Stimulated activated CD8-positive, alpha-beta memory T cell treated with anti-CD3 and anti-CD28 coated beads, Interleukin-15, amount 100 ng/mL, for 48 hours (primary cell): ENCODE measurements around the gene CDC42EP3.

Source experiments
- DNase-seq, 2 donors: peaks; one replicate each; pipeline ENCODE4 v3.0.0-alpha.2; 2020; ENCODE audit warnings: low read depth in 2 of 2

Gene CDC42EP3

DNA sequence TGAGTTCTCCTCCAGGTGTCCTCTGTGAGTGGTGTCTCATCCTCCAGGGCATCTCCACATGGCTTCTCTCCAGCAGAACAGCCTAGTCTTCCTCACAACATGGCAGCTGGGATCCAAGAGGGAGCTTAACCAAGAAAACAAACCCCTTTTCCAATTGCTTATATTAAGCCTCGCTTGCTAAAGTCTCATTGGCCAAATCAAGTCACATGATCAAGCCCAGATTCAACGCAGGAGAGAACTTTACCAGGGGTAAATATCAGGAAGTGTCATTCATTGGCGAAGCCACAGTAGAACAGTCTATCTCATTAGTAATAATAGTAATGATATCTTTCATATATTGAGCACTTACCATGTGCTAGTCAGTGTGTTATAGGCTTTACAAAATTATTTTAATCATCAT is 53.1 kb downstream of the CDC42EP3 start:
- DNase-seq = no peak

DNA sequence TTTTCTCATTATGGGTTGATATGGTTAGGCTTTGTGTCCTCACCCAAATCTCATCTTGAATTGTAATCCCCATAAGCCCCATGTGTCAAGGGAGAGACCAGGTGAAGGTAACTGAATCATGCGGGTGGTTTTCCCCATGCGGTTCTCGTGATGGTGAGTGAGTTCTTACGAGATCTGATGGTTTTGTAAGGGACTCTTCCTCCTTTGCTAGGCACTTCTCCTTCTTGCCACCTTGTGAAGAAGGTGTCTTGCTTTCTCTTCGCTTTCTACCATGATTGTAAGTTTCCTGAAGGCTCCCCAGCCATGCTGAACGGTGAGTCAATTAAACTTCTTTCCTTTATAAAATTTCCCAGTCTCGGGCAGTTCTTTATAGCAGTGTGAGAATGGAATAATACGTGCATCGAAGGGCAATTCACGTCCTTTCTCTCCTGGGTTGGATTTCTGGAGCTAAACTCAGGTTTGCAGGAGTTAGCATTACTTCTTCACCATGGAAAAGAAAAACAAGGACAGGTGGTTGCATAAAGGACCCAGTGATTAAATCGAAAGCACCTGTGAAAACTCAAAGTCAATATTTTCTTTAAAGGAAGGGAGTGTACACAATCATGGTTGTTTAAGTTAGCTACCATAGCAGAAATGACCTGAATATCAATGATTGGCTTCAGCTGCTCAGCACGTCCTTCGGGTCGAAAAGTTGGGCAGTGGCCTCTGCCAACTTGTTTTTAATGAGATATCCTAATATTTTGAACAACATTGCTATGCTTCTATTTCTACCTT is 54.1 kb downstream of the CDC42EP3 start:
- DNase-seq = no peak

GRCh38 chr2:37616677-37617005 is 54.8 kb downstream of the CDC42EP3 start:
- no peak for DNase-seq

GRCh38 chr2:37615804-37616676 is 55.4 kb downstream of the CDC42EP3 start:
- no peak for DNase-seq

DNA sequence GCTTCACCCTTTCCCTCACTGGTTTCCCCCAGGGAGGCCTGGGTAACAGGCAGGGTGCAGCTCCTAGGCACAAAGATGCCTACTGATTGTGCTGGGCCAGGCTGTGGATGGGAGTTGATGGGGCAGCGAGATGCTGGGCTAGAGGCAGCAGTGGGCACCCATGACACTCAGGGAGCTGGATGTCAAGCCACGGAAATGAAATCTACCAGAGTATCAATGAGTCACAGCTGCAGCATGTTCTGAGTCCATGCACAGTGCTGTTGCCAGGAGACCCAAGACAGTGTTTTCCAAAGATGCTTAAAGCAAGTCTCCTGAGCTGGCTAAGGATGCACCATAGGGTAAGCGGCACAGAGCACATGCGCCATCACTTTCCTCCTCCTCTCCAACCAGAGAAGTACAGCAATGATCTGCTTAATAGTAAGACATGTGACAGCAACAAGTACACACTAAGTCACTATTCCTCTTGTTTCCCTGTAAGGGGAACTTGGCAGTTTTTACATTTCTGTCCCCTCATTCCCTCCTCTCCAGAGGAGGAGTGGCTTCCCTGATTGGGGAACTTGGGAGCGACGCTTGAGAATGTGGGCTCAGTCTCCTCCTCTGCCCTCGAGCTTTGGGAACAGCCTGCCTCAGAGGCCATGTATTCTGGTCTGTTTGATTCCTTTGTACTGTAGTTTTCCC is 57.2 kb downstream of the CDC42EP3 start:
- no peak for DNase-seq

DNA sequence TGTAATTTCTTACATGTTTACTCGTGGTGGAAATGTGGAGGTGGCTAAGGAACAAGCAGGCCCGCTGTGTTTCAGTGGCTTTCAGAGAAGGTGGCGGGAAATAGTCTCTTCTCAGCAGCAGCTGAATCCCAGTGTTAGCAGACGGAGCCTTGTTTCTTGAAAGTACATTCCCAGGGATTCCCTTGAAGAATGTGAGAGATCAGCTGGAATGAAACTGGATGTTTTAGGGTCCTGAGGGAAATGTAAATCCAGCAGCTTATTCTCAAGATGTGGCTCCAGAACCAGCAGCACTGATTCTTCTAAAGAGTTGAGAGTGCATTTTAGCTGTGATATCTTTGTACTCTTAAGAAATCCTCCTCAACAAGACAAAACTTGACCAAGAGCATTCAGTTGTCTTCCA is 59.1 kb downstream of the CDC42EP3 start:
- DNase-seq = no peak

DNA sequence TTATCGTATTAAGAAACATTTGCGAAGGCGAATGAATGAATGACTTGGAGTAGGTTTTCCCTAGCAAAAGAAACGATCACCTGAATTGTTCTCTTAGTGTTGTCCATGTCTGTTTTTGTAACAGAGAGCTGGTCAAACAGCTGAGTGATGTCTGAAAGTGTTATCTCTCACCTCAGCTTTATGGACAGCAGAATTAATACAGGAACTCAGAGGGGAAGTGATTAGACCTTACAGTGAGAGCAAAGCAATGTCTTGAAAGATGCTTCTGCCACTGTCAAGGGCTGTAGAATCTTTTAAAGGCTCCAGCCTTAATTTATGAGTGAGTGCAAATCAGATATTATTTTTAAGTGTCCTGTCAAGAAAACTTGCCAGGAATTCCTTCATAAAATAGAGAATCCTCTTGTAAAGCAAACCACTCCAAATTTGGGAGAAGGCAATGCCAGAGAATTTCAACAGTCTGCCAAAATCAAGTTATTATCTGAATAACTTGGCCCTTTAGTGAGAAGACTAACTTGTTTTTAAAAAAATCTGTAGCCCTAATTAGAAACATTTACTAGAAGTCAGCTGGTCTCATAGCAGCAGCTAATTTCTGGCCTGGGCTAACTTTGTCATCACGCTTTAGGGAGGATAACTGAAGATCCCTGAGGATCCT is 60.7 kb downstream of the CDC42EP3 start:
- DNase-seq = no peak

GRCh38 chr2:37609782-37610181 is 61.7 kb downstream of the CDC42EP3 start:
- DNase-seq = no peak

- DNase-seq = no peak
Measured at GRCh38 chr2:37604716-37605115, 66.7 kb downstream of the CDC42EP3 start.

DNA sequence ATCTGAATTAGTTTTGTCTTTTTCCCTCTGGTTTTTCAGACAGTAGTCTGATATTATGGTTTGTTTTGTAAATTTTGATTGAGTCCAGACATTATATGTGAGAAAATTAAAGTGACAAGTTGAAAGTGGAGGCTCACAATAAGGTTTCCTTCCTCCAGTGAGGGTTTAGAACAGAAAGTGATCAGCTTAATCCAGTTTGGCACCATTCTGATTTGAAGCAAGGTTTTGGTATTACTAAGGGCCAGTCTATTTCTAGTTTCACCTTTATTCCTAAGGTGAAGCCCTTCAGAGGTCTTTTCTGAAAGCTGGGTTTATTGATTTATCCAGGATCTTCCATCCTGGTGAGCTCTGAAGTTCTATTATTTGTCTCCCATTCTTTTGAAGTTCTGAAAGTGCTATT is 68.7 kb downstream of the CDC42EP3 start:
- no peak for DNase-seq

GRCh38 chr2:37602040-37602439 is 69.4 kb downstream of the CDC42EP3 start:
- no peak for DNase-seq

DNA sequence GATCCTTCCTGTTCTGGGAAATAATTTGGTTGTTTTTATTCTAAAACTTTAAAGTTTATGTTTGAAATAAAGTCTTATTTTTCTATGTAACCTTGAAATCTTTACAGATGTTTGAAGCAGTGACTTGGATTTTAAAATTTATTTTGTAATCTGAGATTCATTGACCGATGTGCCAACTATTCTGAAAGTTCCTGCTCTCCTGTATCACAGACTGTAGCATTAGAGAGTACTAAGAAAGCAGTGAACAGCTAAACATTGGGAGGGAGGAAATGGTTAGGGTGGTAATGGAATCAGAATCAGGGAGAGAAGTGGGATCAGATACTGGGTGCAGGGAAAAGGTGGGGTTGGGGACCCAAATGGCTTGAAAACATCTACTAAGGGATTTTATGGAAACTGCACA is 69.9 kb downstream of the CDC42EP3 start:
- no peak for DNase-seq

DNA sequence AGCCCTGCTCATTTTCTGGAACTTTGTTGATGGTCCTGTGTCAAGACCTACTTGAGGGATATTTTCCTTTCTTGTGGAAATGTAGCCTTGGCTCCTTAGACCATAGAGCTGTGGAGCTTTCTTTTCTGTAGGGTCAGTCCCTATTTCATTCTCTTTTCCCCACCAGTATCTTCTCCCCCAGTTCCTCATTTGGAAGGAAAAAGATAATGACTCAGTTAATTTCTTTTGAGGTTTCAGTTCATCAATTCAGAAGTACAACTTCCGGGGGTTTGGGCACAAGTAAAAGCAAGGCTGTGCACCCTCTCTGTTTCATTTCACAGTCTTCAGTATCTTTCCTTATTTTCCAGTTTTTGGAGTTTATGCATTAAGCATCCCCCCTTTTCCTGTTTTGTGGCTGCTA is 70.7 kb downstream of the CDC42EP3 start:
- DNase-seq = no peak

- no peak for DNase-seq
Measured at GRCh38 chr2:37599688-37600525, 71.5 kb downstream of the CDC42EP3 start.

GRCh38 chr2:37593694-37594093 is 77.7 kb downstream of the CDC42EP3 start:
- no peak for DNase-seq

DNA sequence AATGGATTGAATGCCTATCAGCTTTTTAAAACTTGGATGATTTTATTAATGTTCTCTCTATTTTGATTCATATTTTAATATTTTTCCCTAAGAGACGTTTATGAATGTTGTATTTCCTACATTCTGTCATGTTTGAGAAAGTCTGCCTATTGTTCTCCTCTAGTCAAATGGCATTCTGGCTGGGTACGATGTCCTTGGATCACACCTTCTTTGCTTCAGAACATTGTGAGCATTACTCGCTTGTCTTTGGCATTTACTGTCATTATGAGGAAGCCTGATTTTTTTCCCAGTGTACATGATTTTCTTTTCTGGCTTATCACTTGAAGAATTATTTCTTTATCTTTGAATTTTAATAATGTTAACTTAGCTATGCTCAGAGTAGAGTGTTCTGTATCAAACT is 78.4 kb downstream of the CDC42EP3 start:
- DNase-seq = no peak
